Stimulated activated CD4-positive, alpha-beta T cell treated with anti-CD3 and anti-CD28 coated beads, Interleukin-4, amount 100 ng/mL, for 1 hour (primary cell): ENCODE data around the gene CDO1.

ENCODE experiments used
- DNase-seq: peaks from one replicate; pipeline ENCODE4 v3.0.0-alpha.2; 2020

CDO1 gene

DNA sequence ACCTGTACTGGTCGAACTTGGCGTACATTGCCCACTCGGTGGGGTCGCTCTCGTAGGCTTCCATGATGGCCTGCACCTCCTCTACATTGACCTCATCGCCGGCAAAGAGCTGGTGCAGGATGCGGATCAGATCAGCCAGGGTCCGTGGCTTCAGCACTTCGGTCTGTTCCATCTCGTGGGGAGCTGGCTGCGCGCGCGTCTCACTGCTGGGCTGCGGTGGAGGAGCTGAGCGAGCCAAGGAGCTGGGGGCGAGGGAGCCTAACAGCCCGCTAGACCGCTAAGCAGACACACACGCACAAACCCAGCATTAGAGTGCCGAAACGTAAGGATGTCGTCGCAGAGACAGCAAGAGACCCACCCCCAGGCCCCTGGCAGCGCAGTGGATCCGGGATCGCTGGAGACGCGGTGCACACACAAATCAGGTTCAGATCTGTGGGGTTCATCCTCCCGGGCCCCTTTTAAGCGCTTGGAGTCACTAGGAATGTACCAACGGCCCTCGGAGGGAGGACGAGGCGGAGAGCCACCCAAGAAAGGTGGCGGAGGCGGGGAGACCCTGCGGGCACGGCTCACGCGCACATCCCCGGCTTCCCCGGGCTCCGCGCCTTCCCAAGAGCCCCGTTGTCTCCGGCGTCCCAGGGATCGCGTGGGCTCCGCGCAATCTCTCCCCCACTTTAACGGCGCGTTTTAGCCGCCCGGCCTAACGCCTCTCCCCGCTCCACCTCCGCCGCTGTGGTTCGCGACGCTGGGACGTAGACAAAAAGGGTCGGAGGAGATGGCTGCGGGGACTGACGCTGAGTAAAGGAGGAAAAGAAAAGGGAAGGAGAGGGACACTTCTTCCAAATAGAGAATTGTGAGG is at the start of gene CDO1:
Gene CDO1 (minus strand): TSS at position 434 of the 856 bp plus-strand sequence. CDS start 262 bp downstream, at position 172.
- peak; percentile 13 for DNase-seq

DNA sequence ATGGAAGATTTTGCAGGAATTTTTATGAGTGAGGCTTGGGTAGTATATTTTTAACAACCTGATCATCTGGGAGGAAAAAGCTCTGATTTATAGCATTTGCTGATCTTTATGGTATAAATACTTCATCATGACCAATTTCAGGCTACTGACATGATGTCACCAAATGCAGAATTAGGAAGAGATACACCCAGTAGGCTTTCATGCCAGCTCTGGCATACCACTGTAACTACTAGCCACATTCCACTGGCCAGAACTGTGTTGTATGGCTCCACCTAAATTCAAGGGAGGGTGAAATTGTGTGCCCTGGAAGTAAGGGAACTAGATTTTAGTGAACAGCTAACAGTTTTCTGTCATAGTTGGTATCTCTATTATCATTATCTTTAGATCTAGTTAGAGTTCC is 42.9 kb upstream of the CDO1 start:
- no peak for DNase-seq

DNA sequence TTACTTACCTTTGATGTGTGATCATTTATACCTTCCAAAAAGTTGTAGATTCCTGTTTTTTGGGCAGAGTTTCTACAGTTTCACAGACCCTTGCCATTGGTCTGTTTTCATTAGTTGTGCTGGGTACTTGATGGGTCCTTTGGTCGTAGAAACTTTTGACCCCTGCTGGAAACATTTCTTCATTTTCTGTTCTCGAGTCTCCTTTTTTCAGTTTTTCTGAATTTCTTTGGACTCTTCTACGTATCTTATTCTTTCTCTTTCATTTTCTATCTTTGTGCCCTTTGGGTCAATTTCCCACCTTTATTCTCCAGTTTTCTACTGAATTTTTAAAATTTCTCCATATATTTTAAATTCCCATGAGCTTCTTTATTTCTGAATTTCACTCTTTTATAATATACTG is 41.9 kb upstream of the CDO1 start:
- DNase-seq = no peak

DNA sequence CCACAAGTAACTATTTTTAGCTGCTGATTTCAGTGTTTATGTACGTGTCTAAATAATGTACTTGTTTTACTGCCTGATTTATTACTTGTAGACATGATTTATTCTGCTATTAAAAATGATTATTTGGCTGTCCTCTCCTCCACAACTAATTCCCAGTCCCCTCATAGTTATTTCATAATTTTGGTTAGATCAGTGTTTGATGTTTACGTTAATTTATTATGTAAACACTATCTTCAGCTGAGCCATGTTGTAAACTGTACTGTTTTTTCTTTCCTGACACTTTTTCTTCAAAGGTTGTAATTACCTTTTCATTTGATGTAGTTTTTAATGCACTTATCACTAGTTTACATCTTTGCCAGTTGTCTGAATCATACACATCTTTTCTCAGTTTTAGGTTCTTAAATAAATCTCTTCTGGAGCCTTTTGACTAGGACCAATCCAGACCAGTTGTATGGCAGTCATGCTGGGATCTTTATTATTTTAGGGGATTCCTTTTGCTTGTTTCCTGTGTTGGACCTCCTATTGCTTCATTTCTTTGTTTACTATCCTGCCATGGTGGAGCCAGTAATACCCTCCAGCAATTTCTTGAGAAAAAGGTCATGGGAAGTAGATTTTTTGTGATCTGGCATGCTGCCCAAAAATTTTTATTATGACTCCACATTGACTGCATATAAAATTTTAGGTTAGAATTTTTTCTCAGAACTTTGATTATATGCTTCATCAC is 41.3 kb upstream of the CDO1 start:
- DNase-seq = no peak

DNA sequence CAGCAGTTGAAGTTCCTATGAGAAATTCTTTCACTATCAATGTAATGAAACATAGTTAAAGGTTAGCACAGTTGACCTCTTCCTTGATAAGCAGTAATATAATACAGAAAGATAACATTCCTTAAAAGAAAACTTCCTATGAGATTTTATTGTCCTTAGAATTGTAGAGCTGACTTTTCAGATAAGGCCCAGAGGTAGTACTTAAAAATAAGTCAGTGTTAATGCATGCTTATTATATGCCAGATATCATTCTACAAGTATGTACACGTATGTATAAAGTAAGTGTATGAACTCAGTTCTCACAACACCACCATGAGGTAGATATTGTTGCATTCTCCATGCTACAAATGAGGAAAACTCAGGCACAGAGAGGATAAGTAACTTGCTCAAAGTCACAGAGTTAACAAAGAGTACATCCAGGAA is 40.6 kb upstream of the CDO1 start:
- DNase-seq = no peak

GRCh38 chr5:115855959-115856358 is 39.5 kb upstream of the CDO1 start:
- no peak for DNase-seq

GRCh38 chr5:115854139-115854538 is 37.7 kb upstream of the CDO1 start:
- no peak for DNase-seq

GRCh38 chr5:115850744-115851416 is 34.4 kb upstream of the CDO1 start:
- DNase-seq = no peak

DNA sequence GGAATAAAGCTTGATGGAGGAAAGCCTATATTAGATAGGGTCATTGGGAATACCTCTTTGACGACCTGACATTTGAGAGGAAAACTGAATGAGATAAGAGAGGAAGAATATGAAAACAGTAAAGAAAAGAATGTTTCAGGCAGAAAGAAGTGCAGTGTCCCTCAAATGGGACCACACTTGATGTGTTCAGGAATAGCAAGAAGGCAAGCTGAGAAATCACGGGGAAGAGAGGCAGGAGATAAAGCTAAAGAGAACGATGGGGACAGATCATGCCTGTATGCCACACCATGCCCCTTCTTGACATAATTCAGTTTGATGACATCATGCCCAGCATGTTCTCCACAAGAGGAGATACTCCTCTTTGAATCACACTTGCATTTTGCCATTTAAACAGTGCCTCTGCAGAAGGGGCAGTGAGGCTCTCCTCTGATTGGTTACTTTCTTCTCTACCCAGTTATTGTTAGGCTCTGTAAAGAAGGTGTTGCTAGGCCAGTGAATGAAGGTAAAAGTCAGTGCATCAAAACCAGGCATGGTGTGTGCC is 32.9 kb upstream of the CDO1 start:
- DNase-seq = no peak

DNA sequence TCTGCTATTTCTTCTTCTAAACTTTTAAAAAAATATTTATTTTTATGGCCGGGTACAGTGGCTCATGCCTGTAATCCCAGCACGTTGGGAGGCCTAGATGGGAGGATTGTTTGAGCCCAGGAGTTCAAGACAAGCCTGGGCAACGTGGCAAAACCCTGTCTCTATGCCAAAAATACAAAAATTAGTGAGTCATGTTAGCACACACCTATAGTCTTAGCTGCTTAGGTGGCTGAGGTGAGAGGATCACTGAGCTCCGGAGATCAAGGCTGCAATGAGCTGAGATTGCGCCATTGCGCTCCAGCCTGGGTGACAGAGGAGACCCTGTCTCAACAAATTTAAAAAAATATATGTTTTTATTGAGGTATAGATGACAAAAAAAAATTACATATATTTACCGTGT is 30.8 kb upstream of the CDO1 start:
- no peak for DNase-seq

DNA sequence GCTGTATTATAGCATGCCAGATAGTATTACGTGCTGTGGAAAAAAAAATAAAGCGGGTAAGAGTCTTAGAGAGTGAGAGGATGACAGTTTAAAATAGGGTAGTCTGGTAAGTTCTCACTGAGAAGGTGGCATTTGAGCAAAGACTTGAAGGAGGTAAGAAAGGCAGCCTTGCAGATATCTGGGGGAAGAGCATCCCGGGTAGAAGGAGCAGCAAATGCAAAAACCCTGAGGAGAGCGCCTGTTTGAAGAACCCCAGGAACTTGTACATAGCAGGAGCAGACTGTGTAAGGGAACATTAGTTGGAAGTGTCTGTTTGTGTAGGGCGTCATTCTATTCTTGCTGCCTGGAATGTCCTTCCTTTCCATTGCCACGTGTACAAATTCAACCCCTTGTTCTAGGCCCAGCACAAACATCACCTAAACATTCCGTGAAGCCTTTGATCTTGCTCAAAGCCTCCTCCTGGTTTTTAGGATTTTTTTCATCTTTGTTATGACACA is 27.9 kb upstream of the CDO1 start:
- no peak for DNase-seq

- DNase-seq = no peak
These were observed 27.1 kb upstream of the CDO1 start for GRCh38 chr5:115843444-115844130.

- DNase-seq = no peak
These were observed 26.5 kb upstream of the CDO1 start for GRCh38 chr5:115842952-115843351.

DNA sequence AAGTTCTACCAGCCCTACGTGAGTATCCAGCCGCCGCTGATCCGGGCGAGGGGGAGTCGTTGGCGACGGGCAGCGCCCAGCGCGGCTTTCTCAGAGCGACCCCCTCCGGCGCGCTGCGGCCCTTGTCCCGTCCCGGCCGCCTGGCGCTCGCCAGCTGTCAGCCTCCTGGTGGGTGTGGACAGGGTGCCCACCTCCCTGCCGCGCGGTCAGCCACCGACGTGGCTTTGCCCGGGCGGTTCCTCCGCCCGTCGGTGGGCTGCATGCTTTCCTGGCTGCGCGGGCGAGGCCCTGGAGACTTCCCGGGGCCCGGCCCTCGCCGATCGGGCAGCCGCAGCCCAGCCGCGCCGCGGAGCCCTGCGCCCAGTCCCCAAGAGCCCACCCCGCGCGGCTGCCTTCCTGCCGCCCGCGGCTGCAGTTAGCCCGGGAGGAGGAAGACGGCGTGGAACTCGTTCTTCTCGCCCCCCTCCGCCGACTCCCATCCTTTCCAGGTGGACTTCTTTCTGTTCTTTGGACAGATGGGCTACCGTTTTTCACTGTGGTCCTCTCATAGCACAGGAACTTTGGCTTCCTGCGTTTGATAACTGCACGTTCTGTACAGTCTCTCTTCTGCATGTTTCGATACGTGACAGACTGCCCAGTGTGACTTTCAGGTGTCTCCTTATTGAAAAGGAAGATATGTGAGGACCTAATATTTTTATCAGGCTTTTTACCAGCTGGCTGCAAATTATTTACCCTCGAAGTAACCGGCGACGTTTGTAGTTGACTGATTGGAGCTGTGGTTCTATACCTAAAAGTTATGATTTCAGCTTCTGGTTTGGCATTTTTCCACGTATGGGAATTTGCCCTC is 25.9 kb upstream of the CDO1 start:
- no peak for DNase-seq

DNA sequence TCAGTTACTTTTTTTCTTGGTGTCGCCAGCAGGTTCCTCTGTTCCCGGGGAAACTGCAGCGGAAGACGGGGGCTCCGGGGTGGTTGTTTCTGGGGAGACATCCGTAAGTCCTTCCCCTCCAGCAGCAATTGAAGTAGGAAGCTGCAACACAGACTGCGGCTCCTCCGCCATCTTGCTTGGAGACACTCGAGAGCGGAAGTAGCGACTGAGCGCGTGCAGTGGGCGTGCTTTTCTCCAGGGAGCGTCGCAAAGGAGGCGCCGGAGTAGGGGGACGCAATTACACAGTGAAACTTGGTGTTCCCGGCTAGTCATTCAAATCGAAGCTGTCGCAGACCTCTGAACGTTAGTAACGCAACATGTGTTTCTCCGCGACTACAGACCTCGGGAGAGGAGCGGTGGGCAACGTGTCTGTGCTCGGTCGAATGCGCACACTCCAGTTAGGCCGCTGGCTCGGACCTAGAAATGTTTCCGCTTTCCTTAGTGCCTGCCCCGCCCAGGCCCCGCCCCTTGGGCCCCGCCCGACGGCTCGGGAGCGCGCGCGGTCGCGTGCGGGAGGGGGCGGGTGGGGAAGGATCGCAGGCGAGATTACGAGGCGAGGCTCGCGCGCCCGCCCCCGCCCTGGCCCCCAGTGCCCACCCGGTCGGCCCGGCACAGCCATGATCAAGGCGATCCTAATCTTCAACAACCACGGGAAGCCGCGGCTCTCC is 25.1 kb upstream of the CDO1 start, which contains the start of the genes AP3S1 and ATG12:
Gene AP3S1 (plus strand): TSS at position 554 of the 707 bp plus-strand sequence. CDS start 103 bp downstream, at position 657.
Gene ATG12 (minus strand): TSS at position 184 of the 707 bp plus-strand sequence. CDS start 13 bp downstream, at position 171.
- DNase-seq = peak; percentile 89

GRCh38 chr5:115840873-115841272 is 24.4 kb upstream of the CDO1 start:
- no peak for DNase-seq

DNA sequence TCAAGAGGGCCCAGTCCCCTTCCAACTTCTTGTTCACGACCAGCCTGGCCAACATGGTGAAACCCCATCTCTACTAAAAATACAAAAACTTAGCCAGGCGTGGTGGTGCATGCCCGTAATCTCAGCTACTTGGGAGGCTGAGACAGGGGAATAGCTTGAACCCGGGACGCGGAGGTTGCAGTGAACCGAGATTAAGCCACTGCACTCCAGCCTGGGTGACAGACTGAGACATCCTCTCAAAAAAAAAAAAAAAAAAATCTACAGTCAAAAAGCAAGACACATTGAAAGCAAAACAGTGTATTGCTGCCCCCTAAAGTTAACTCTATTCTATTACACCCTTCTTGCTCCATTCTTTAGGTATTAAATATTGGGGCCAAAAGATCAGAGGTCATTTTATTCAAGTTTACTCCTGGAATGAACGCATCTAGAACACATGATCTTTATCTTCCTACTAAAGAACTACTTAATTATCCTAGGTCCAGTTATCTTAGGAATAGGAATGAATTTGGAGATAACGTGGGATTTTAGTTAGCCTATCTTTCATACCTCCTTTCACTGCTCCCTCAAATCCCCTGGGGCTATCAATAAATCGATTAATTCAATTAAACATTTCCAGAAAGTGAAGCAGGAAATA is 22.5 kb upstream of the CDO1 start:
- no peak for DNase-seq

DNA sequence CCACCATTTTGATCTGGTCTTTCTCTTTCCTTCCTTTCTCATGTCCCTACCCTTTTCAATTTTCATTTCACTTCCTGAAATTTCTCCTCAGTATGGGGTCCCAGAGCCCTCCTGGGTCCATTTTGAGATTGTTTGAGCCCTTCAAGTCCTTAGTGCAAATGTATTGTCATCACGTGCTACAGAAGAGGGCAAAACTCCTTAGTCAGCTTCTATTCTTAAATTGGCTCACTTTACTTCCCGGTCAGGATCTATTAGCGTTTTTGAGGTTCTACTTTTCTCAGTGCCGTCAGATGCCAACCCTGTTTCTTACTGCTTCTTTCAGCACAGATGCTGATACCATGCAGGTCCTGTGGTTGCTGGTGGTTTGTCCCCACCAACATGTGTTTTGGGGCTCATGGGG is 19.0 kb upstream of the CDO1 start:
- DNase-seq = no peak

GRCh38 chr5:115831163-115831768 is 14.8 kb upstream of the CDO1 start:
- no peak for DNase-seq

- no peak for DNase-seq
These were observed 13.5 kb upstream of the CDO1 start for GRCh38 chr5:115829913-115830312.
